ENCODE results near the gene KSR1.

DNA sequence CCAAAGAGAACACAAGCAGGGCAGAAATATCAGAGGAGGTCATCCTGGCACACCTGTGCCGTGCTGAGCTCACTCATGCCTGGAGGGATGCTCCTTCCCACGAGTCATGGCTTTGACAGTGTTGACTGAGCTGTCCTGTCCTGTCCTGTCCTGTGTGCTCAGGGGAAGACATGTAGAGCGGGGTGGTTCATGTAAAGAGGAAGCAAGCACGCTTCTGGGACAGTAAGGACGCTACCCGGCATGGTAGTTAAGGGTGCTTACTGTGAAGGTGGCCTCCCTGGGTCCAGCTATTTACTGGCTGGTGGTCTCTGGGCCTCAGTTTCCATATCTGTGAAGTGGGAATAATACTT lies 175.1 kb downstream of the KSR1 start:
- TF ChIP-seq, protein P1, sequence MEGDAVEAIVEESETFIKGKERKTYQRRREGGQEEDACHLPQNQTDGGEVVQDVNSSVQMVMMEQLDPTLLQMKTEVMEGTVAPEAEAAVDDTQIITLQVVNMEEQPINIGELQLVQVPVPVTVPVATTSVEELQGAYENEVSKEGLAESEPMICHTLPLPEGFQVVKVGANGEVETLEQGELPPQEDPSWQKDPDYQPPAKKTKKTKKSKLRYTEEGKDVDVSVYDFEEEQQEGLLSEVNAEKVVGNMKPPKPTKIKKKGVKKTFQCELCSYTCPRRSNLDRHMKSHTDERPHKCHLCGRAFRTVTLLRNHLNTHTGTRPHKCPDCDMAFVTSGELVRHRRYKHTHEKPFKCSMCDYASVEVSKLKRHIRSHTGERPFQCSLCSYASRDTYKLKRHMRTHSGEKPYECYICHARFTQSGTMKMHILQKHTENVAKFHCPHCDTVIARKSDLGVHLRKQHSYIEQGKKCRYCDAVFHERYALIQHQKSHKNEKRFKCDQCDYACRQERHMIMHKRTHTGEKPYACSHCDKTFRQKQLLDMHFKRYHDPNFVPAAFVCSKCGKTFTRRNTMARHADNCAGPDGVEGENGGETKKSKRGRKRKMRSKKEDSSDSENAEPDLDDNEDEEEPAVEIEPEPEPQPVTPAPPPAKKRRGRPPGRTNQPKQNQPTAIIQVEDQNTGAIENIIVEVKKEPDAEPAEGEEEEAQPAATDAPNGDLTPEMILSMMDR (IDR thresholded peaks at IDR 0.05) = no peak
- TF ChIP-seq ZFX (IDR thresholded peaks at IDR 0.05; ENCODE audit: borderline replicate concordance) = no peak

All from 22Rv1 (cell line).